Measurements from ENCODE around the gene DAB1. TPM values are rescaled to one million over a fixed set of nuclear protein-coding genes. Genes with fewer than 3 reads are reported as not detected.

DAB1 gene
- total RNA-seq, 1 donor from 2014 or later = 1.9 TPM

DNA sequence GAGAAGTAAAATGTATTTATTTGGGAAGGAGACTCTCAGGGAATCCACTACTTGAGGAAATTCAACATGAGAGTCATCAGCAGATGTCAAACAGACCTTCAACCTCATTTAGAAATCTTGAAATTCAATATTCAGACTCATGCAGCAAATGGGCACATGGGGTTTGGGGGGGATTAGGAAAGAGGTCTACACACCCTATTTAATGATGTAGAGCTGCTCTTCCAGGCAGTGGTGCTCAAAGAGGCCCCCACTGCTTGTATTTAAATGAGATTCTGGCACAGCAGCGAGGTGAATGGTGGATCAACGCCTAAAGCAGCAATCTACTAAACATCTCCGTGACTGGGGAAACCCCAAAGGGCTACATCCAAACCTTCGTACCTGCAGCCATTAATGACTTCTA, 244.9 kb downstream of the DAB1 start:
- Mint-ChIP-seq H3K36me3 (peaks cover 3% of the 10 kb centered on the region), H3K27me3 (ENCODE audit: low read depth) (peaks cover 7% of the 10 kb centered on the region), H3K9me3 (peaks cover 12% of the 10 kb centered on the region), H3K4me1 (peaks cover 4% of the 10 kb centered on the region), H3K4me3 (no peak overlapping the region), H3K27ac (no peak overlapping the region)
- DNase-seq (ENCODE audit: low spot score in 2 of 2, unreplicated experiment in 2 of 2) = no peak
- TF ChIP-seq, protein P1, sequence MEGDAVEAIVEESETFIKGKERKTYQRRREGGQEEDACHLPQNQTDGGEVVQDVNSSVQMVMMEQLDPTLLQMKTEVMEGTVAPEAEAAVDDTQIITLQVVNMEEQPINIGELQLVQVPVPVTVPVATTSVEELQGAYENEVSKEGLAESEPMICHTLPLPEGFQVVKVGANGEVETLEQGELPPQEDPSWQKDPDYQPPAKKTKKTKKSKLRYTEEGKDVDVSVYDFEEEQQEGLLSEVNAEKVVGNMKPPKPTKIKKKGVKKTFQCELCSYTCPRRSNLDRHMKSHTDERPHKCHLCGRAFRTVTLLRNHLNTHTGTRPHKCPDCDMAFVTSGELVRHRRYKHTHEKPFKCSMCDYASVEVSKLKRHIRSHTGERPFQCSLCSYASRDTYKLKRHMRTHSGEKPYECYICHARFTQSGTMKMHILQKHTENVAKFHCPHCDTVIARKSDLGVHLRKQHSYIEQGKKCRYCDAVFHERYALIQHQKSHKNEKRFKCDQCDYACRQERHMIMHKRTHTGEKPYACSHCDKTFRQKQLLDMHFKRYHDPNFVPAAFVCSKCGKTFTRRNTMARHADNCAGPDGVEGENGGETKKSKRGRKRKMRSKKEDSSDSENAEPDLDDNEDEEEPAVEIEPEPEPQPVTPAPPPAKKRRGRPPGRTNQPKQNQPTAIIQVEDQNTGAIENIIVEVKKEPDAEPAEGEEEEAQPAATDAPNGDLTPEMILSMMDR (IDR thresholded peaks at IDR 0.05; ENCODE audit: unreplicated experiment) = no peak

DNA sequence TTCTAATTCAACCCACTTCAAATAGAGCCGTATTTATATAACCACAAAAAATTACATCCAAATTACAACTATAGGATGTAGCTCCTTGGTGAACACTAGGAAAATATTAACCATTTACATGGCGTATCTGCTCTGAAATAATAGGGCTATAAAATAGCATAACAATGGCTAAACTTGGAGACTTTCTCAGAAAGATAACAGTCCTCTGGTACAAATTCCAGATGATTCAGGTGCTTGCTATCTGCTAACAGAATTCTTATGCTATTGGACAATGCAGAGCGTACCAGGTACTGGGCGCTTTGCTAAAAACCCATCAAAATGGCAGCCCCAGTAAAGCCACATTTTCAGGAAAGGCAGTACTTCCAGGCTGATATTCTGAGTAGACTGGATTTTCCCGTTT, 248.4 kb downstream of the DAB1 start:
- H3K36me3 Mint-ChIP-seq = peaks cover 3% of the 10 kb centered on the region
- peaks cover 6% of the 10 kb centered on the region for H3K4me1 Mint-ChIP-seq
- TF ChIP-seq, protein P1 (IDR thresholded peaks at IDR 0.05; ENCODE audit: unreplicated experiment) = no peak
- DNase-seq (ENCODE audit: low spot score in 2 of 2, unreplicated experiment in 2 of 2) = no peak
- H3K4me3 Mint-ChIP-seq = no peak overlapping the region
- peaks cover 7% of the 10 kb centered on the region for H3K27me3 Mint-ChIP-seq (ENCODE audit: low read depth)
- H3K9me3 Mint-ChIP-seq = peaks cover 12% of the 10 kb centered on the region
- no peak overlapping the region for H3K27ac Mint-ChIP-seq

DNA sequence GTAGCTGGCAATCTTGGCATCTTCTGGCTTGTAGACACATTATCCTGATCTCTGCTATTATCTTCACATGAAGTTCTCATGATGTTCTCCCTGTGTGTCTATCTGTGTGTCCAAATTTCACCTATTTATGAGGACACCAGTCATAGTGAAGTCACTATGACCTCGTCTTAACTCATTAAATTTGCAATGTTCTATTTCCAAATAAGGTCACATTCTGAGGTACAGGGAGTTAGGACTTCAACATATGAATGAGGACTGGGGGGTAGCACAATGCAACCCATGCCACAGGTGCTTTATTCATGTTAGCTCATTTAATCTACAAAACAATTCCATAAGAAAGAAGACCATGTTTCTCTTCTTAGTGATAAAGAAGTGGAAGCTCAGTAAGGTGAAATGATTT, 251.8 kb downstream of the DAB1 start:
- Mint-ChIP-seq H3K36me3 (peaks cover 2% of the 10 kb centered on the region), H3K4me1 (peaks cover 6% of the 10 kb centered on the region), H3K4me3 (no peak overlapping the region), H3K27ac (no peak overlapping the region), H3K9me3 (peaks cover 6% of the 10 kb centered on the region), H3K27me3 (ENCODE audit: low read depth) (peaks cover 21% of the 10 kb centered on the region)
- DNase-seq (ENCODE audit: low spot score in 2 of 2, unreplicated experiment in 2 of 2) = no peak
- TF ChIP-seq, protein P1 (IDR thresholded peaks at IDR 0.05; ENCODE audit: unreplicated experiment) = no peak

DNA sequence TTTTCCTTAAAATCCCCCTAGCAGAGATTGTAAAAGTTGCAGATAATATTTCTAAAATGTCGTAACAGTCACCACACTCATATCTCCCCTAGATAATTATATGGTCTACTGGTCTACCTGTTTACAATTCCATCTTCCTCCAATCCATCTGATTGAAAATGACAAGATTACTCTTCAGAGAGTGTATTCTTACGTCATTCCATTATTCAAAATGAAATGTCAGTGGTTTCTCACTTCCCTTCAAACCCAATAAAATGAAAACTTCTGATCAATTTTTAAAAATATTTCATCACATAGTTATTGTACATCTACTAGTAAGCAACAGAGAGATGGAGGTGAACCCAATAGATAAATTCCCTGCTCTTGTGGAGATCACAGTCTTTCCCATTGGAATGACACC, 255.9 kb downstream of the DAB1 start:
- TF ChIP-seq, protein P1 (IDR thresholded peaks at IDR 0.05; ENCODE audit: unreplicated experiment) = no peak
- H3K27me3 Mint-ChIP-seq (ENCODE audit: low read depth) = peaks cover 31% of the 10 kb centered on the region
- H3K27ac Mint-ChIP-seq = no peak overlapping the region
- H3K4me3 Mint-ChIP-seq = no peak overlapping the region
- no peaks in the 10 kb centered on the region for H3K9me3 Mint-ChIP-seq
- peaks cover 6% of the 10 kb centered on the region for H3K4me1 Mint-ChIP-seq
- H3K36me3 Mint-ChIP-seq = no peaks in the 10 kb centered on the region
- DNase-seq (ENCODE audit: low spot score in 2 of 2, unreplicated experiment in 2 of 2) = no peak

DNA sequence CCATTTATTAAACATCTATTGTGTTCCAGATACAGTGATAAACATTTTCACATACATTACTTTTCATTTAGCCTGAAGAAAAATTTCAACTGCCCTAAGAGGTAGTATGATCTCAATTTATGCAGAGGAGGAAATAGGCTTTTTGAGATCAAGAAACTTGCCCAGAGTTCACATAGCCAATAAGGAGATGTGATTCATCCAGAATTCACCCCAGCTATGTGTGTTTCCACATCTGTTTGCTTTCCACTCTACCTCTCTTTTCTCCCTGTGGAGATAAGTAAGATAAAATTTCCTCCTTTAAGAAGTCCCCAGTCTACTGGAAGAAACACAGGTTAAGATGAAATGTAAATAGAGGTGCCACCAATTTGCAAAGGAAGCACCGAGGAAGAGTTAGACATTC, 258.3 kb downstream of the DAB1 start:
- no peaks in the 10 kb centered on the region for H3K9me3 Mint-ChIP-seq
- peaks cover 37% of the 10 kb centered on the region for H3K27me3 Mint-ChIP-seq (ENCODE audit: low read depth)
- H3K4me3 Mint-ChIP-seq = no peak overlapping the region
- TF ChIP-seq, protein P1 (IDR thresholded peaks at IDR 0.05; ENCODE audit: unreplicated experiment) = no peak
- no peak overlapping the region for H3K27ac Mint-ChIP-seq
- H3K36me3 Mint-ChIP-seq = no peaks in the 10 kb centered on the region
- DNase-seq (ENCODE audit: low spot score in 2 of 2, unreplicated experiment in 2 of 2) = no peak
- peaks cover 11% of the 10 kb centered on the region for H3K4me1 Mint-ChIP-seq

DNA sequence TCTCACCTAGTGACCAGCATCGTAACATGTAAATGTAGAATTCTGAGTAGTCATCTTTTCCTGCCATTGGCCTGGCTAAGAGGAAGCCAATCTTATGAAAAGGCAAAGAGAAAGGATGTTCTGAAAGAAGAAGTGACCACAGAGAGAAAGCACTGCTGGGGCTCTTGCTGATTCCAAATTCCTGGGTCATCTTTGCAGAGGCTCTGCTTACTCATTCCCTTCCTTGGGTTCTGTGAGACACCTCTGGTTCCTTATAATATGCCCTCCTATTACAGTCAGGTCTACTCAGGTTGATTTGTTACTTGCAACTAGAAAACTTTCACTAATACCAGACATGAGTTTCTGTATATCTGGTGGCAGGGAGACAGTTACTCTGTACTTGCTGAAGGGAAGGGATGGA, 259.3 kb downstream of the DAB1 start:
- Mint-ChIP-seq H3K9me3 (no peaks in the 10 kb centered on the region), H3K36me3 (no peaks in the 10 kb centered on the region), H3K4me1 (peaks cover 11% of the 10 kb centered on the region), H3K27ac (no peak overlapping the region), H3K27me3 (ENCODE audit: low read depth) (peaks cover 41% of the 10 kb centered on the region), H3K4me3 (no peak overlapping the region)
- TF ChIP-seq, protein P1 (IDR thresholded peaks at IDR 0.05; ENCODE audit: unreplicated experiment) = no peak
- no peak for DNase-seq (ENCODE audit: low spot score in 2 of 2, unreplicated experiment in 2 of 2)
